Measurements from ENCODE around the gene CCR5. TPM values are rescaled to one million over a fixed set of nuclear protein-coding genes. Genes with fewer than 3 reads are reported as not detected.

Gene CCR5
- total and polyA plus RNA-seq, 2 of the 13 experiments (the other 11 are each of a cell fraction or from before 2014, with no cell fraction given): not detected

DNA sequence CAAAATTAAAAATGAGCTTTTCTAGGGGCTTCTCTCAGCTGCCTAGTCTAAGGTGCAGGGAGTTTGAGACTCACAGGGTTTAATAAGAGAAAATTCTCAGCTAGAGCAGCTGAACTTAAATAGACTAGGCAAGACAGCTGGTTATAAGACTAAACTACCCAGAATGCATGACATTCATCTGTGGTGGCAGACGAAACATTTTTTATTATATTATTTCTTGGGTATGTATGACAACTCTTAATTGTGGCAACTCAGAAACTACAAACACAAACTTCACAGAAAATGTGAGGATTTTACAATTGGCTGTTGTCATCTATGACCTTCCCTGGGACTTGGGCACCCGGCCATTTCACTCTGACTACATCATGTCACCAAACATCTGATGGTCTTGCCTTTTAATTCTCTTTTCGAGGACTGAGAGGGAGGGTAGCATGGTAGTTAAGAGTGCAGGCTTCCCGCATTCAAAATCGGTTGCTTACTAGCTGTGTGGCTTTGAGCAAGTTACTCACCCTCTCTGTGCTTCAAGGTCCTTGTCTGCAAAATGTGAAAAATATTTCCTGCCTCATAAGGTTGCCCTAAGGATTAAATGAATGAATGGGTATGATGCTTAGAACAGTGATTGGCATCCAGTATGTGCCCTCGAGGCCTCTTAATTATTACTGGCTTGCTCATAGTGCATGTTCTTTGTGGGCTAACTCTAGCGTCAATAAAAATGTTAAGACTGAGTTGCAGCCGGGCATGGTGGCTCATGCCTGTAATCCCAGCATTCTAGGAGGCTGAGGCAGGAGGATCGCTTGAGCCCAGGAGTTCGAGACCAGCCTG lies 984 bp downstream of the CCR5 start (continued):
- TF ChIP-seq, protein P1, sequence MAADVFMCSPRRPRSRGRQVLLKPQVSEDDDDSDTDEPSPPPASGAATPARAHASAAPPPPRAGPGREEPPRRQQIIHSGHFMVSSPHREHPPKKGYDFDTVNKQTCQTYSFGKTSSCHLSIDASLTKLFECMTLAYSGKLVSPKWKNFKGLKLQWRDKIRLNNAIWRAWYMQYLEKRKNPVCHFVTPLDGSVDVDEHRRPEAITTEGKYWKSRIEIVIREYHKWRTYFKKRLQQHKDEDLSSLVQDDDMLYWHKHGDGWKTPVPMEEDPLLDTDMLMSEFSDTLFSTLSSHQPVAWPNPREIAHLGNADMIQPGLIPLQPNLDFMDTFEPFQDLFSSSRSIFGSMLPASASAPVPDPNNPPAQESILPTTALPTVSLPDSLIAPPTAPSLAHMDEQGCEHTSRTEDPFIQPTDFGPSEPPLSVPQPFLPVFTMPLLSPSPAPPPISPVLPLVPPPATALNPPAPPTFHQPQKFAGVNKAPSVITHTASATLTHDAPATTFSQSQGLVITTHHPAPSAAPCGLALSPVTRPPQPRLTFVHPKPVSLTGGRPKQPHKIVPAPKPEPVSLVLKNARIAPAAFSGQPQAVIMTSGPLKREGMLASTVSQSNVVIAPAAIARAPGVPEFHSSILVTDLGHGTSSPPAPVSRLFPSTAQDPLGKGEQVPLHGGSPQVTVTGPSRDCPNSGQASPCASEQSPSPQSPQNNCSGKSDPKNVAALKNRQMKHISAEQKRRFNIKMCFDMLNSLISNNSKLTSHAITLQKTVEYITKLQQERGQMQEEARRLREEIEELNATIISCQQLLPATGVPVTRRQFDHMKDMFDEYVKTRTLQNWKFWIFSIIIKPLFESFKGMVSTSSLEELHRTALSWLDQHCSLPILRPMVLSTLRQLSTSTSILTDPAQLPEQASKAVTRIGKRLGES (CRISPR knock-in tag; IDR thresholded peaks at IDR 0.05; ENCODE audit: borderline replicate concordance): no peak
- TF ChIP-seq ZNF253 (CRISPR knock-in tag; IDR thresholded peaks at IDR 0.05; ENCODE audit: borderline replicate concordance): no peak
- TF ChIP-seq, protein P2, sequence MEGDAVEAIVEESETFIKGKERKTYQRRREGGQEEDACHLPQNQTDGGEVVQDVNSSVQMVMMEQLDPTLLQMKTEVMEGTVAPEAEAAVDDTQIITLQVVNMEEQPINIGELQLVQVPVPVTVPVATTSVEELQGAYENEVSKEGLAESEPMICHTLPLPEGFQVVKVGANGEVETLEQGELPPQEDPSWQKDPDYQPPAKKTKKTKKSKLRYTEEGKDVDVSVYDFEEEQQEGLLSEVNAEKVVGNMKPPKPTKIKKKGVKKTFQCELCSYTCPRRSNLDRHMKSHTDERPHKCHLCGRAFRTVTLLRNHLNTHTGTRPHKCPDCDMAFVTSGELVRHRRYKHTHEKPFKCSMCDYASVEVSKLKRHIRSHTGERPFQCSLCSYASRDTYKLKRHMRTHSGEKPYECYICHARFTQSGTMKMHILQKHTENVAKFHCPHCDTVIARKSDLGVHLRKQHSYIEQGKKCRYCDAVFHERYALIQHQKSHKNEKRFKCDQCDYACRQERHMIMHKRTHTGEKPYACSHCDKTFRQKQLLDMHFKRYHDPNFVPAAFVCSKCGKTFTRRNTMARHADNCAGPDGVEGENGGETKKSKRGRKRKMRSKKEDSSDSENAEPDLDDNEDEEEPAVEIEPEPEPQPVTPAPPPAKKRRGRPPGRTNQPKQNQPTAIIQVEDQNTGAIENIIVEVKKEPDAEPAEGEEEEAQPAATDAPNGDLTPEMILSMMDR (CRISPR knock-in tag; IDR thresholded peaks at IDR 0.05): no peak
- TF ChIP-seq GFI1 (CRISPR knock-in tag; IDR thresholded peaks at IDR 0.05; ENCODE audit: borderline replicate concordance): no peak
- TF ChIP-seq KDM5A (IDR thresholded peaks at IDR 0.05; ENCODE audit: borderline replicate concordance, low read length): no peak
- TF ChIP-seq, protein P3, sequence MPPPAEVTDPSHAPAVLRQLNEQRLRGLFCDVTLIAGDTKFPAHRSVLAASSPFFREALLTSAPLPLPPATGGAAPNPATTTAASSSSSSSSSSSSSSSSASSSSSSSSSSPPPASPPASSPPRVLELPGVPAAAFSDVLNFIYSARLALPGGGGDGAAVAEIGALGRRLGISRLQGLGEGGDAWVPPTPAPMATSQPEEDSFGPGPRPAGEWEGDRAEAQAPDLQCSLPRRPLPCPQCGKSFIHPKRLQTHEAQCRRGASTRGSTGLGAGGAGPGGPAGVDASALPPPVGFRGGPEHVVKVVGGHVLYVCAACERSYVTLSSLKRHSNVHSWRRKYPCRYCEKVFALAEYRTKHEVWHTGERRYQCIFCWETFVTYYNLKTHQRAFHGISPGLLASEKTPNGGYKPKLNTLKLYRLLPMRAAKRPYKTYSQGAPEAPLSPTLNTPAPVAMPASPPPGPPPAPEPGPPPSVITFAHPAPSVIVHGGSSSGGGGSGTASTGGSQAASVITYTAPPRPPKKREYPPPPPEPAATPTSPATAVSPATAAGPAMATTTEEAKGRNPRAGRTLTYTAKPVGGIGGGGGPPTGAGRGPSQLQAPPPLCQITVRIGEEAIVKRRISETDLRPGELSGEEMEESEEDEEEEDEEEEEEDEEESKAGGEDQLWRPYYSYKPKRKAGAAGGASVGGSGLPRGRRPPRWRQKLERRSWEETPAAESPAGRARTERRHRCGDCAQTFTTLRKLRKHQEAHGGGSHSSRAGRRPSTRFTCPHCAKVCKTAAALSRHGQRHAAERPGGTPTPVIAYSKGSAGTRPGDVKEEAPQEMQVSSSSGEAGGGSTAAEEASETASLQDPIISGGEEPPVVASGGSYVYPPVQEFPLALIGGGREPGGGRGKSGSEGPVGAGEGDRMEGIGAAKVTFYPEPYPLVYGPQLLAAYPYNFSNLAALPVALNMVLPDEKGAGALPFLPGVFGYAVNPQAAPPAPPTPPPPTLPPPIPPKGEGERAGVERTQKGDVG (CRISPR knock-in tag; IDR thresholded peaks at IDR 0.05; ENCODE audit: borderline replicate concordance): no peak
- TF ChIP-seq, protein P4, sequence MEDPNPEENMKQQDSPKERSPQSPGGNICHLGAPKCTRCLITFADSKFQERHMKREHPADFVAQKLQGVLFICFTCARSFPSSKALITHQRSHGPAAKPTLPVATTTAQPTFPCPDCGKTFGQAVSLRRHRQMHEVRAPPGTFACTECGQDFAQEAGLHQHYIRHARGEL (CRISPR knock-in tag; IDR thresholded peaks at IDR 0.05): no peak
